GM18498 (cell line): ENCODE results near the gene ATP5PB.

ENCODE experiments used
- ATAC-seq: cut with Tn5 transposase; IDR thresholded peaks from one replicate; pipeline ENCODE4 v1.9.1; 2021; ENCODE audit warnings: mild to moderate bottlenecking, moderate library complexity; ENCODE audit not compliant: unreplicated experiment

ATP5PB gene

GRCh38 chr1:111448918-111449702, at the start of gene ATP5PB, which contains the start of gene WDR77:
Gene ATP5PB (plus strand): TSS chr1:111449464. CDS start chr1:111449542, 78 bp downstream.
Gene WDR77 (minus strand): TSS chr1:111449256. CDS start chr1:111449169, 87 bp downstream.
- peak; percentile 95 for ATAC-seq

- no peak for ATAC-seq
Observed at GRCh38 chr1:111399792-111400610, 49.3 kb upstream of the ATP5PB start.

GRCh38 chr1:111402083-111402482, 47.2 kb upstream of the ATP5PB start:
- no peak for ATAC-seq

- ATAC-seq = no peak
Observed at GRCh38 chr1:111404588-111404987, 44.7 kb upstream of the ATP5PB start.

- peak; percentile 97 for ATAC-seq
Observed at GRCh38 chr1:111406321-111406768, 42.9 kb upstream of the ATP5PB start.

GRCh38 chr1:111407301-111407700, 42.0 kb upstream of the ATP5PB start:
- ATAC-seq = no peak

- no peak for ATAC-seq
Observed at GRCh38 chr1:111412839-111413238, 36.4 kb upstream of the ATP5PB start.

- ATAC-seq = no peak
Observed at GRCh38 chr1:111414756-111415155, 34.5 kb upstream of the ATP5PB start.

GRCh38 chr1:111415461-111415860, 33.8 kb upstream of the ATP5PB start:
- no peak for ATAC-seq

GRCh38 chr1:111417755-111418154, 31.5 kb upstream of the ATP5PB start:
- no peak for ATAC-seq

- ATAC-seq = no peak
Observed at GRCh38 chr1:111419037-111419436, 30.2 kb upstream of the ATP5PB start.

- ATAC-seq = no peak
Observed at GRCh38 chr1:111420377-111420776, 28.9 kb upstream of the ATP5PB start.

GRCh38 chr1:111422546-111423391, 26.5 kb upstream of the ATP5PB start:
- no peak for ATAC-seq

GRCh38 chr1:111424281-111424680, 25.0 kb upstream of the ATP5PB start:
- no peak for ATAC-seq

- ATAC-seq = no peak
Observed at GRCh38 chr1:111436726-111437125, 12.5 kb upstream of the ATP5PB start.

GRCh38 chr1:111439461-111440351, 9.6 kb upstream of the ATP5PB start:
- ATAC-seq = no peak

GRCh38 chr1:111441573-111442192, 7.6 kb upstream of the ATP5PB start:
- ATAC-seq = no peak

- no peak for ATAC-seq
Observed at GRCh38 chr1:111442457-111442856, 6.8 kb upstream of the ATP5PB start.

GRCh38 chr1:111444031-111444430, 5.2 kb upstream of the ATP5PB start:
- ATAC-seq = no peak
